Lower leg skin (tissue), 3 donors: ENCODE measurements around the gene KCNJ8.

Experiments
- CTCF ChIP-seq, 3 donors: fragments of 450-650 bp; IDR thresholded peaks; one replicate each; pipeline ENCODE4 v1.5.1; 2016; ENCODE audit warnings: antibody characterized with exemption in 3 of 3, mild to moderate bottlenecking in 3 of 3, moderate library complexity in 2 of 3
- POLR2A ChIP-seq, 2 donors: fragments of 450-650 bp; IDR thresholded peaks; one replicate each; pipeline ENCODE4 v1.6.1; 2016 to 2017; ENCODE audit warnings: antibody characterized with exemption in 2 of 2, mild to moderate bottlenecking in 1 of 2, moderate library complexity in 1 of 2

- TF ChIP-seq CTCF (IDR thresholded peaks at IDR 0.05) (no peak), POLR2A (IDR thresholded peaks at IDR 0.05) (no peak)
These were observed 44.7 kb upstream of the KCNJ8 start for GRCh38 chr12:21819236-21819635.
